GM08714 (cell line): ENCODE results near the gene PUM1.
"Not testable (repeated sequence)": the region's sequence is repeated elsewhere in the genome, so short reads cannot be mapped to it uniquely, and the experiment has no call there.

Experiments used
- H3K4me3 ChIP-seq: fragments of 200-500 bp; sonication (Bioruptor generic); 2 replicates; pipeline ENCODE4 v1.5.1; 2014; ENCODE audit warnings: mild to moderate bottlenecking, low read length, inconsistent platforms
- ZNF274 ChIP-seq: IDR thresholded peaks from 2 replicates; pipeline ENCODE4 v1.6.1; 2012; ENCODE audit warnings: mild to moderate bottlenecking, low read depth, low read length

The PUM1 gene

DNA sequence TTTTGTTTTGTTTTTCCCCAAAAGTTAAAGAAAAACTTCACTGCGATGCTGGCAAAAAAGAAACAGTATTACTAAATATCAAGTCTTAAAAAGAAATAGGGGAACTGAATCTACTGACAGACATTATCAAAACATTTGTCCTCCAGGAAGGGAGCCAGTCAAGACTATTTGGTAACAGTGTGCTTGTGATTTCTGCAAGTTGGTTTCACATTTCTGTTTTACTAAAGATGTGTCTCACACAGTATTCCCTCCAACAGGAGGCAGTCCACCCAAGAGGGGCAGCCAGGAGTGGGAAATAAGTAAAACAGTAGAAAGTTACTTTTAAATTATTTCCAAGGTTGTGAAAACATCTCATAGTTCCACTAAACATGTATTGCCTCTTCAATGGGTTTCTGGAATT lies 82.6 kb downstream of the PUM1 start:
- no peak for TF ChIP-seq ZNF274
- H3K4me3 ChIP-seq = no peak overlapping the region

DNA sequence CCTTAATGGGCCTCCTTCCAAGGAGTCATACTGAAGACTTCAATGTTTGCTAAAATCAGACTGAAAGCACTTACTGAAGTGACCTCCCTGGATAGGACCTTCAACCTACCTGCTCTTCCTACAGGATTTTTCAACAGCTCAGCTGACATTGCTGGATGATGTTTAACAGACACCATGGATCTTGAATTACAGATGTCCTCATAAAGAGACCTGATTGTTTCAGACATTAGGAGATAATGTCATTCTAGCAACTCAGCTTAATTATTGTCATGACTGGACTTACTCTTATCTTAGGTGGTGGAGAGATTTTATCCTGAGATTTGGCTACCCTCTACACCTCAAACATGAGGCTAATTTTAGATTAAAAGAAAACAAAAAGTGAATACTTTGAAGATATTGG lies 83.1 kb downstream of the PUM1 start:
- H3K4me3 ChIP-seq = no peak overlapping the region

DNA sequence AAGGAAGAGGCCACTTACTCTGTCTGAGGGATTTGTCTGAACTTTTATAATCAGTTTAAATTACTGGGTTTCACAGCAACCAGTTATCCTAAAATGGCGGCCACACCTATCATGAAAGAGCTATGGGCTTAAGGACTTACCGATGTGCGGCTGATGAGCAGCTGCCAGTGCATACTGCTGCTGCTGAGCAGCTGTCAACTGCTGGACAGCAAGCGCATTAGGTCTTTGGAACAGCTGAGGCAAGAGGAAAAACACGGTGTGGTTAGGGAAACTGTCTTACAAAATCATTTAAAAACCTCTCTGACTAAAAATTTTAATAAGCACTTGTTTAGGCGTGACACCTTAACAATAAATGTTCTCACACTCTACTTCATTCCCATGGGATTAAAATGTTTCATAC lies 84.3 kb downstream of the PUM1 start:
- H3K4me3 ChIP-seq = no peak overlapping the region
- no peak for TF ChIP-seq ZNF274

More for the DNA sequence above, 83.1 kb downstream of the PUM1 start:
- no peak for TF ChIP-seq ZNF274

DNA sequence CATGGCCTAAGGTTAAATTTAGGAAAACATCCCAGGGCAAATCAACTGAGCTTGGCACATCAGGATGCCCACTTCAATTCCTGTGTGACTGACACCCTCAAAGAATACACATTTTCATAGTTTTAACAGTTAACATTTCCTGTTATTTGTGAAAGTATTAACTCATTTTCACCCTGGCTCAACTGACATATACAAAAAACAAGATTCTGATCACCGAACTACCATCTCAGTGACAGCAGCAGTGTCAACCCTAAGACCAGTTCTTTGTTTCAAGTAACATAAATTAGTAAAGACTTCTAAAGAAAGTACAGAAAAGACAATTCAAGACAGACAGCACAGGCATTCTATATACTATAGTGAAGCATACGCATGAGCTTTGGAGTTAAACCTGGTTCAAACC lies 88.0 kb downstream of the PUM1 start:
- TF ChIP-seq ZNF274 = no peak
- H3K4me3 ChIP-seq = no peak overlapping the region

DNA sequence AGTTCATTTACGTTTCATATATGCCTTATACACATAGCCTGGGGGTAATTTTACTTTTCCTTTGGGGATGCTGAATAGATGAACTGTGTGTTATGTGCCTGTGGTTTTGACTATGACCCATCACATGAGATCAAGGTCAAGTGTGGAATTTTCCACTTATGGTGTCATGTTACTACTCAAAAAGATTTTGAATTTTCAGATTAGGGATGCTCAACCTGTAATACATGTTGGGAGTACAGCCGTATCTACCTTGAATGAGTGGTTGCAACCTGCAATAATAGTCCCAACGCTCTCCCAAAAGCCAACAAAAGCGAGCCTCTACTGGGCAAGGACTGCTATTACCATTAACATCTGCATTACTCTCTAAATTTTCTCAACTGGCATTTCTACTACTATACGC lies 88.4 kb downstream of the PUM1 start:
- no peak for TF ChIP-seq ZNF274
- H3K4me3 ChIP-seq = no peak overlapping the region

DNA sequence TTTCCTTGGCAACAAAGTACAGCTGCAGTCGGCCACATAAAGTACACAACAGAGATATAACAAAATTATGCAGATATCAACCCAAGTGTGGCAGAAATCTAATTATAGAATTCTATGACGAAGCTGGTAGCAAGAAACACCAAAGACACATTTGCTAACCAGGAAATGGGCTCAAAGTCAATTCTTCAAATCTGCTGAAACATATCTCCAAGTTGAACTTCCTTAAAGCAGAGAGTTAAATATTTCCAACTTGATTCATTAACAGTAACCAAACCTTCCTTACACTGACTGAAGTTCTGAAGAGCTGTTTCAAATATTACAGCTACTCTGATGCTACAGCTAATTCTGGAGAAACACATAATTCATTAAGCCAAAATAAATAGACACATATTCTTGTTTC lies 89.4 kb downstream of the PUM1 start:
- H3K4me3 ChIP-seq = no peak overlapping the region; the same call in 1 of the 2 replicates
- TF ChIP-seq ZNF274 = no peak

DNA sequence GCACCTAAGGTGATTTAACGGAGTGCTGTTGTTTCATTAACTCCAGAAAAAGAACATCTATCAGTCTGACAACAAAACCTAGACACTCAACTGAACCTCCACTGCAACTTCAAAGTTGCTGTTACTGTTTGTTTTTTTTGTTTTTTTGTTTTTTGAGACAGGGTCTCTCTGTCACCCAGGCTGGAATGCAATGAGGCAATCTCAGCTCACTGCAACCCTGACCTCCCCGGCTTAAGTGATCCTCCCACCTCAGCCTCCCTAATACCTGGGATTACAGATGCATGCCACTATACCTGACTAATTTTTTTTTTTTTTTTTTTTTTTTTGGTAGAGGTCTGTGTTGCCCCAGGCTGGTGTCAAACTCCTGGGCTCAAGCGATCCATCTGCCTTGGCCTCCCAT lies 90.3 kb downstream of the PUM1 start:
- H3K4me3 ChIP-seq = no peak overlapping the region

DNA sequence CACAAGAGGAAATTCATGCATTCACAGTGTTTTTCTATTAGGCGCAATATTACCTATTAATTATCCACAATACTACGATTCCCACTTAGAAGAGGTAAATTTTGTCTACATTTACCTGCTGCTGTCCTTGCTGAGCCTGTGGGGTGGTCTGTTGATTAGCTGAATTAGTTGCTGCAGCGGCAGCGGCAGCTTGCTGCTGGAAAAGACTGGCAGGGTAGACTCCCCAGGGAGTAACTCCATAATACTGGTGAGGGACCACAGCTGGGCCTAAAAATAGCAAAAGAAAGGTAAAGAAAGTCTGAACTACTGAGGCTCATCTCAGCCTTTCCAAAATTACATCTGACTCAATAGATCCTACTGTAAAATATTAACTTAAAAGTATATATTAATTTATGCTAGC lies 91.0 kb downstream of the PUM1 start:
- no peak overlapping the region for H3K4me3 ChIP-seq
- no peak for TF ChIP-seq ZNF274

More for the DNA sequence above, 90.3 kb downstream of the PUM1 start:
- TF ChIP-seq ZNF274 = no peak

DNA sequence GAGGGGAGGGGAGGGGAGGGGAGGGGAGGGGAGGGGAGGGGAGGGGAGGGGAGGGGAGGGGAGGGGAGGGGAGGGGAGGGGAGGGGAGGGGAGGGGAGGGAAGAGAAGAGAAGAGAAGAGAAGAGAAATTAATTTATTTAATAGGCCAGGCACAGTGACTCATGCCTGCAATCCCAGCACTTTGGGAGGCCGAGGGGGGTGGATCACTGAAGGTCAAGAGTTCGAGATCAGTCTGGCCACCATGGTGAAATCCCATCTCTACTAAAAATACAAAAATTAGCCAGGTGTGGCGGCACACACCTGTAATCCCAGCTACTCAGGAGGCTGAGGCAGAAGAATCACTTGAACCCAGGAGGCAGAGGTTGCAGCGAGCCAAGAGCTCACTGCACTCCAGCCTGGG lies 93.2 kb downstream of the PUM1 start:
- not testable (repeated sequence) for H3K4me3 ChIP-seq

DNA sequence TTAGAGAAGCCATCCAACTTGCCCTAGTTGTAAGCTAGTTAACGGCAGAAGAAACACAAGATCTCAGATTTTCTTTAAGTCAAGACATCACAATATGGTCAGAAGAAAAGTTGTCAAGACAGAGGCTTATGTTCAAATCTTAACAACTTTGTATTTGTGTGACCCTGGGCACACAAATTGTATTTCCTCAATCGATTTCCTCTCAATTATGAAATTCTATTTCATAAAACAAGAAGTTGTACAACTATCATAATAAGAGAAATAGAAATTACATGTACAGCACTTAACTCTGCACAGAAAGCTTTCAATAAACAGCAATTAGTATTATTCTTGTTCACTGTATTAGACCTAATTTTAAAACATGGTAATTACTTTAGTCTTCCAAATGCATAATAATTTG lies 94.0 kb downstream of the PUM1 start:
- H3K4me3 ChIP-seq = no peak overlapping the region
- no peak for TF ChIP-seq ZNF274

DNA sequence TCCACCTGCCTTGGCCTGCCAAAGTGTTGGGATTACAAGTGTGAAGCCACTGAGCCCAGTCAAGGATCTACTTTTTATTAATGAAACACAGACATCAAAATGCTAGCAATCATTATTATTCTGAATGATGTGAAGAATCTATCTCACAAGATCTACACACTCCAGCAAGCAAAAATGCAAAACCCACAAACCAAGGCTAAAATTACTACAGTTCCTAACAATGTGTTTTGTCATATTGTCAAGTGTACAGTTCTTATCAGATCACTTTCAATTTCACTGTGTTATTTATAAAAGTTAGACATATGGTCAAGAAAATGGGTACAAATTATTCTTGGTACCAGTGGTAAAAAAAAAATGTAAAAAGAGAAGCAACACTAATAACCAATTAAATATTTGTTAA lies 95.6 kb downstream of the PUM1 start:
- H3K4me3 ChIP-seq = no peak overlapping the region
- no peak for TF ChIP-seq ZNF274

DNA sequence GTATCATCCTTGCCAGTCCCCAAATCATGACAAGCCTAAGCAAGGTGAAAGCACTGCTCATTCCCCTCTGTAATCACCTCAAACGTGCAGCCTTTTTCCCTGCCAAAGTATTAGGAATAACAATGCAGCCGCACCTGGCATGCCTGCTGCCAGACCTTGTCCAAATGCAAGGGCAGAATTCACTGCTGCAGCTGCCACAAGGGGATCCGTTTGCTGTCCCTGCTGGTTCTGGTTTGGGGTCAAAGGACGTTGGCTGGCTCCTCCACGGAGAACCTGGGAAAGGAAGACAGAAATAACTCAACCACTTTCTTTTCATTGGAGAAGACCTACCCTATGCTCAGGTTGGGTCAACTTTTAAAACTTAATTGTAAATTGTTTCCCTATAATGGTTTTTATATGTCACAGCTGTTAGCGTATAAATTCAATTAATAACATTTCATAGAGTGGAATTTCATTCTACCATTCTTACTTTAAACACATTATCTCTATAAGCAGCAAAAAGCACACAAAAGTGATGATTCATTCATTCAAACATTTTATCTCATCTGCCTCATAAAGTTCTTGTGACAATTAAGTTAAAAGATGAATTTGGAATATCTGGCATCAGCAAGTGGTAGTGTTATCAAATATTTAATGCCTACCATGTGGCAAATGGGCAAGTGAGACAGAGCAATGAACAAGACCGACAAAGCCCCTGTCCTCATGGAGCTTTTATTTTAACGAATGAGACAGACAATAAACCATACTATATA lies 97.1 kb downstream of the PUM1 start:
- TF ChIP-seq ZNF274 = no peak
- H3K4me3 ChIP-seq = no peak overlapping the region

DNA sequence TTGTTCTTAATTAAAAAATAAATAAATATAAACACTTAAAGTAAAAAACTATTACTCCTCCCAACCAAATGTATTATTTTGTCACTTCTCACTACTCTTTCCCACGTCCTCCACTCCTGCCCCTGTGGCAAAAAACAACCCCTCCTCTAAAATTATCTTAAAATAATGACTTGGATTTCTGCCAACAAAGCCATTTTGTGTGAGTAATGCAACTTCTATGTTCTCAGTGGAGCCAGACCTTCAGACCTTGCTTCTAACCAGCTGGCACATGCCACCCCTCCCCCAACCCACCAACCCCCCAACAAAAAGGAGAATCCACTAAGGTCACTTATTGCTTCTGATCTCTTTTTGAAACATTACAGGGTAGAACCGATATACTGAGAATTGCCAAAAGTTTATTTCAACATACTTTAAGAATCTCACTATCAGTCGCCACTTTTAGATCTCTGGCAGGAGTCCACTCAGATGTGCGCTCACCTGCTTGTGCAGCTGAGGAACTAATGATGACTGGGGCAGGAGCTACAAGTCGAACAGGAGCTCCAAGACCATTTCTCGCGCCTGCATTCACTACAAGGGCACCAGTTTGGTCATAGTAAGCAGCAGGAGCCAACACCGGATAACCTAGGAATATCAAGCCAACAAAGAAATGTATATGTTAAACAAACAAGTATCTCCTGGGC lies 98.7 kb downstream of the PUM1 start:
- no peak for TF ChIP-seq ZNF274
- H3K4me3 ChIP-seq = no peak overlapping the region

DNA sequence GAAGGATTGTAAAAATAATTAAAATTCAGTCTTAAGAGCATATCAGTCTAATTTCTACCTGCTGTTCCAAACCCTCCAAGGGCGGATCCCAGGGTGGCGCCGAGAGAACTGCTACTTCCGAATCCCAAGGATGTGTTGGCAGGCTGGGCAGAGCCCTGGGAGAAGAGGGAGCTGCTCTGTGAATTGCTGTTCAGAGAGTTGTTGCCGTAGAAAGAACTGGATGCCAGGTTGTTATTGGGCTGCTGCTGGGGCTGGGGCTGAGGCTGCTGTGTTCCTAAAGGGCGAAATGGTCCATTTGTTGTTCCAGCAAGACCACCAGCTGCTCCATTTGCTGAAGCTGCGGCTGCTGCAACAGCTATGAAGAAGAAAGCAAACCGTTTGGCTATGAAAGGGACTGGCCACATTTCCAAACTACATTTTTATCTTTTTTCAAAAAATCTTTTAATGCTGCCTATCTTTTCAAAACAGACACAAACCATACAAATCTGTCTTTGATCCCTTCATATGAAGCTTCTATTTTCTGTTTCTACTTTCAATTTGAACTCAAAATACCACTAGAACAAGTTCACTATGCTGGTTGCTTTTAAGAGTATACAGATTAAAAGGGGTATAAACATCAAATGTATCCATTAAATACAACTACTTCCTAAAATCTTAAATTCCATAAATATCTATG lies 99.5 kb downstream of the PUM1 start:
- TF ChIP-seq ZNF274 = no peak
- no peak overlapping the region for H3K4me3 ChIP-seq

DNA sequence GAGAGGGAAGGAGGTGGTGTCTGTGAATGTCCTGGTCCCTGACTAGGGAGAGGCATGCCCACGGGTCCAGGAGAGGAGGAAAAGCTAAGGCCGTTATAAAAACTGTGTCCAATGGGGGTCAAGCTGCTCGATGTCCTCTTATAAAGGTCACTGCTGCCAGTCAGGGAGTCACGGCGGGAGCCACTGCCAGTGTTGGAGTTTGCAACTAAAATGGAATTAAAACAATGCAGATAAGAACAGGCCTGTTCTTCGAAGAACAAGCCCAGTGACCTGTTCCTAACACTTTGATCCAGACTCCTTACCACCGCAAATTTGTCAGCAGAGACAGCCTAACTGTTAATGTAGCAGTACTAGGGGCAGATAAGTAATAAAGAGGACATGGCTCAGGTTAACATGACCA lies 100.8 kb downstream of the PUM1 start:
- no peak overlapping the region for H3K4me3 ChIP-seq
- no peak for TF ChIP-seq ZNF274
